H9 (cell line): ENCODE results near the gene SAXO1. TPM values are rescaled to one million over a fixed set of nuclear protein-coding genes. Genes with fewer than 3 reads are reported as not detected.

Experiments
- DNase-seq: peaks from one replicate; pipeline ENCODE4 v3.0.0-alpha.2; 2017
- H2AFZ ChIP-seq: one replicate; pipeline ENCODE4 v1.6.1; 2013; ENCODE audit warnings: mild to moderate bottlenecking, low read length, control low read depth, moderate library complexity
- H2AK5ac ChIP-seq: 2 replicates; pipeline ENCODE4 v1.6.1; 2013; ENCODE audit warnings: low read length, control low read depth, mixed read lengths; ENCODE audit not compliant: insufficient read length
- H2BK120ac ChIP-seq: one replicate; pipeline ENCODE4 v1.6.1; 2013; ENCODE audit warnings: low read depth, mild to moderate bottlenecking, low read length, control low read depth, inconsistent platforms; ENCODE audit not compliant: poor library complexity, severe bottlenecking
- H2BK12ac ChIP-seq: 2 replicates; pipeline ENCODE4 v1.6.1; 2013; ENCODE audit warnings: low read length, control low read depth, mixed read lengths, low read depth; ENCODE audit not compliant: insufficient read length
- H2BK15ac ChIP-seq: 2 replicates; pipeline ENCODE4 v1.6.1; 2013; ENCODE audit warnings: low read depth, low read length, control low read depth
- H2BK20ac ChIP-seq: one replicate; pipeline ENCODE4 v1.6.1; 2013; ENCODE audit warnings: low read depth, mild to moderate bottlenecking, low read length, control low read depth, inconsistent platforms; ENCODE audit not compliant: poor library complexity, severe bottlenecking
- H2BK5ac ChIP-seq: 2 replicates; pipeline ENCODE4 v1.6.1; 2013; ENCODE audit warnings: low read length, control low read depth, mixed read lengths; ENCODE audit not compliant: insufficient read length
- H3K14ac ChIP-seq: 2 replicates; pipeline ENCODE4 v1.6.1; 2013; ENCODE audit warnings: low read length, control low read depth; ENCODE audit not compliant: insufficient read depth
- H3K18ac ChIP-seq: 2 replicates; pipeline ENCODE4 v1.6.1; 2013; ENCODE audit warnings: low read depth, mild to moderate bottlenecking, mixed read lengths, low read length, control low read depth; ENCODE audit not compliant: insufficient read length
- H3K23ac ChIP-seq: 2 replicates; pipeline ENCODE4 v1.6.1; 2013; ENCODE audit warnings: low read length, control low read depth, mixed read lengths, low read depth; ENCODE audit not compliant: insufficient read length
- H3K23me2 ChIP-seq: 2 replicates; pipeline ENCODE4 v1.6.1; 2013; ENCODE audit warnings: low read depth, mild to moderate bottlenecking, mixed read lengths, low read length, control low read depth; ENCODE audit not compliant: insufficient read length, poor library complexity, severe bottlenecking
- H3K27ac ChIP-seq: 2 replicates; pipeline ENCODE4 v1.5.1; 2013; ENCODE audit warnings: low read length, control low read depth, mixed read lengths, low read depth; ENCODE audit not compliant: insufficient read length
- H3K27me3 ChIP-seq: 2 replicates; pipeline ENCODE4 v1.6.1; 2013; ENCODE audit warnings: low read length, control low read depth, inconsistent platforms; ENCODE audit not compliant: insufficient read depth
- H3K4ac ChIP-seq: 2 replicates; pipeline ENCODE4 v1.6.1; 2013; ENCODE audit warnings: low read depth, mild to moderate bottlenecking, control low read depth, inconsistent platforms, low read length, moderate library complexity
- H3K4me1 ChIP-seq: 2 replicates; pipeline ENCODE4 v1.6.1; 2013; ENCODE audit warnings: low read length, control low read depth, inconsistent platforms; ENCODE audit not compliant: insufficient read depth
- H3K4me2 ChIP-seq: 2 replicates; pipeline ENCODE4 v1.6.1; 2013; ENCODE audit warnings: low read length, control low read depth, mixed read lengths; ENCODE audit not compliant: insufficient read length, insufficient read depth
- H3K56ac ChIP-seq: 2 replicates; pipeline ENCODE4 v1.6.1; 2013; ENCODE audit warnings: low read depth, mild to moderate bottlenecking, mixed read lengths, low read length, control low read depth; ENCODE audit not compliant: insufficient read length
- H3K79me1 ChIP-seq: 2 replicates; pipeline ENCODE4 v1.6.1; 2013; ENCODE audit warnings: low read depth, mild to moderate bottlenecking, moderate library complexity, low read length, control low read depth, inconsistent platforms; ENCODE audit not compliant: insufficient read depth, poor library complexity, severe bottlenecking
- H3K79me2 ChIP-seq: 2 replicates; pipeline ENCODE4 v1.6.1; 2013; ENCODE audit warnings: low read length, control low read depth, inconsistent platforms; ENCODE audit not compliant: insufficient read depth
- H3K9ac ChIP-seq: 2 replicates; pipeline ENCODE4 v1.6.1; 2013; ENCODE audit warnings: low read length, control low read depth, mixed read lengths; ENCODE audit not compliant: insufficient read length; ENCODE audit errors: extremely low read depth
- H3K9me3 ChIP-seq: one replicate; pipeline ENCODE4 v1.6.1; 2013; ENCODE audit warnings: low read depth, low read length, inconsistent platforms; ENCODE audit not compliant: control insufficient read depth
- H3T11ph ChIP-seq: one replicate; pipeline ENCODE4 v1.6.1; 2013; ENCODE audit warnings: mild to moderate bottlenecking, low read length, control low read depth, inconsistent platforms
- H4K20me1 ChIP-seq: one replicate; pipeline ENCODE4 v1.6.1; 2013; ENCODE audit not compliant: control insufficient read depth, insufficient read length, insufficient read depth
- H4K5ac ChIP-seq: 2 replicates; pipeline ENCODE4 v1.6.1; 2013; ENCODE audit warnings: low read depth, mild to moderate bottlenecking, mixed read lengths, low read length, control low read depth; ENCODE audit not compliant: insufficient read length
- H4K8ac ChIP-seq: replicated peaks from 2 replicates; pipeline ENCODE4 v1.6.1; 2013; ENCODE audit warnings: low read length, control low read depth, mixed read lengths, low read depth; ENCODE audit not compliant: insufficient read length
- H4K91ac ChIP-seq: 2 replicates; pipeline ENCODE4 v1.6.1; 2013; ENCODE audit warnings: low read depth, mild to moderate bottlenecking, moderate library complexity, mixed read lengths, low read length, control low read depth; ENCODE audit not compliant: insufficient read length
- H3K27ac Mint-ChIP-seq, 3 experiments: 2 replicates in 2 of 3; 3 replicates in 1 of 3; pipeline ENCODE4 v1.8.0; 2020 to 2021; ENCODE audit warnings: mixed read lengths in 3 of 3, mild to moderate bottlenecking in 1 of 3, moderate library complexity in 1 of 3
- H3K27me3 Mint-ChIP-seq: 2 replicates; pipeline ENCODE4 v1.8.0; 2021; ENCODE audit warnings: low read depth, mild to moderate bottlenecking, moderate library complexity, mixed read lengths
- H3K36me3 Mint-ChIP-seq, 3 experiments: 2 replicates in 2 of 3; 3 replicates in 1 of 3; pipeline ENCODE4 v1.8.0; 2020 to 2021; ENCODE audit warnings: low read depth in 3 of 3, mixed read lengths in 3 of 3; ENCODE audit not compliant: insufficient read depth in 1 of 3
- H3K4me1 Mint-ChIP-seq, 2 experiments: 2 replicates each; pipeline ENCODE4 v1.8.0; 2020; ENCODE audit warnings: mixed read lengths in 2 of 2
- H3K4me3 Mint-ChIP-seq, 2 experiments: 2 replicates in 1 of 2; 3 replicates in 1 of 2; pipeline ENCODE4 v1.8.0; 2020 to 2021; ENCODE audit warnings: mild to moderate bottlenecking in 2 of 2, mixed read lengths in 2 of 2, moderate library complexity in 1 of 2
- H3K9me3 Mint-ChIP-seq, 2 experiments: 2 replicates in 1 of 2; 3 replicates in 1 of 2; pipeline ENCODE4 v1.8.0; 2020; ENCODE audit warnings: mild to moderate bottlenecking in 2 of 2, mixed read lengths in 2 of 2, moderate library complexity in 1 of 2
- CTCF ChIP-seq: fragments of 200-600 bp; sonication (generic); conservative IDR thresholded peaks from 3 replicates; pipeline ENCODE4 v1.8.0; 2021; ENCODE audit warnings: antibody characterized with exemption, mild to moderate bottlenecking
- WGBS: extraction: QIAGEN DNeasy Blood & Tissue Kit; methylation state at CpG from one replicate; pipeline ENCODE4 v1.1.7; 2013; ENCODE audit warnings: missing lambda C conversion rate, low lambda C conversion rate, mixed read lengths; ENCODE audit not compliant: insufficient read length; ENCODE audit errors: extremely low coverage; 5-methylcytosine and 5-hydroxymethylcytosine counted together
- total RNA-seq: library from RNA; stranded (reverse); gene quantifications from 2 replicates; pipeline ENCODE4 v1.2.1, GENCODE V29; 2021

SAXO1 gene
- total RNA-seq, 1 experiment from 2014 or later: 0.09 TPM

- Histone ChIP-seq H3K9me3 (no peaks in the 10 kb centered on the region), H3K56ac (no peak overlapping the region), H3K23me2 (no peaks in the 10 kb centered on the region), H2BK5ac (no peak overlapping the region), H3K4me2 (no peak overlapping the region), H2BK20ac (no peak overlapping the region), H2AFZ (no peak overlapping the region), H3K14ac (no peak overlapping the region), H3K27ac (no peak overlapping the region), H4K20me1 (no peaks in the 10 kb centered on the region), H3K9ac (no peak overlapping the region), H2AK5ac (no peak overlapping the region), H3K18ac (no peak overlapping the region), H3K79me2 (no peaks in the 10 kb centered on the region), H4K8ac (no peak overlapping the region), H3T11ph (no peak overlapping the region), H2BK15ac (no peak overlapping the region), H3K4ac (no peak overlapping the region), H3K23ac (no peak overlapping the region), H2BK120ac (no peak overlapping the region), H3K4me1 (no peaks in the 10 kb centered on the region; the same call in 1 of the 2 replicates), H4K91ac (no peak overlapping the region), H3K79me1 (no peaks in the 10 kb centered on the region), H4K5ac (no peak overlapping the region), H3K27me3 (no peaks in the 10 kb centered on the region), H2BK12ac (no peak overlapping the region)
- WGBS: no CpG with 5 or more reads among the region's 9 CpGs
- DNase-seq: no peak
- Mint-ChIP-seq H3K36me3 (peaks cover 0 to 8% (median 1%) of the 10 kb centered on the region in 3 experiments; a peak in 3 of 7 replicates), H3K27ac (no peak overlapping the region; a peak in 1 of 7 replicates), H3K27me3 (no peaks in the 10 kb centered on the region), H3K9me3 (peaks cover 0 to 11% of the 10 kb centered on the region in 2 experiments; a peak in 2 of 5 replicates), H3K4me3 (no peak overlapping the region), H3K4me1 (peaks cover 13 to 23% of the 10 kb centered on the region in 2 experiments)
- no peak for TF ChIP-seq CTCF
Measured at GRCh38 chr9:18906656-18907395, 126.2 kb downstream of the SAXO1 start.
